ENCODE measurements around the gene MBD4. TPM values are rescaled to one million over a fixed set of nuclear protein-coding genes. Genes with fewer than 3 reads are reported as not detected.
A peak's percentile ranks its signal among the peaks of the same experiment; 100 is the strongest.

Gene MBD4
- total RNA-seq, 2 experiments from 2014 or later = 46.3 to 74.6 TPM

- no peaks in the 10 kb centered on the region for H3K4me1 ChIP-seq (ENCODE audit: insufficient read depth, low read length, poor library complexity, severe bottlenecking)
- H3K9me2 ChIP-seq (ENCODE audit: insufficient read depth, low read length) = no peaks in the 10 kb centered on the region
- no peaks in the 10 kb centered on the region for H3K79me2 ChIP-seq (ENCODE audit: insufficient read depth, low read depth, low read length)
- H3K9me3 ChIP-seq (ENCODE audit: low read length) = 0 out of 2 replicates have a peak, but pooled peaks cover 3% of the 10 kb centered on the region
- intact Hi-C loops (cut with micrococcal nuclease; ENCODE audit: unreplicated experiment) = loop anchor here (2.0 to 10.0 kb wide), 4 partner anchors 51 to 444 kb away; no protein-coding TSS in a partner anchor
- ChIA-PET CTCF (ENCODE audit: unreplicated experiment) (interaction anchor here (0.6 to 1.4 kb wide), 8 partner anchors 13 to 111 kb away, joined by 3 to 16 read pairs (median 3); no protein-coding TSS in a partner anchor), POLR2A (interaction anchor here (0.6 to 1.6 kb wide), 5 partner anchors 9 to 107 kb away, joined by 3 to 7 read pairs (median 4); no protein-coding TSS in a partner anchor)
- no peak overlapping the region for H3K4me2 ChIP-seq (ENCODE audit: low read length)
- TF ChIP-seq CTCF (conservative IDR thresholded peaks at IDR 0.05; ENCODE audit: low read length) (peak; percentile 93), EZH2phosphoT487 (IDR thresholded peaks at IDR 0.05; ENCODE audit: borderline replicate concordance, low read depth, low read length) (no peak)
- peaks cover 18% of the 10 kb centered on the region for H3K36me3 ChIP-seq (ENCODE audit: insufficient read depth, low read length)
- DNase-seq (ENCODE audit: low spot score) = peak; percentile 82
- no TSS peak for BruUV-seq (replicated peaks)
- H3K27ac ChIP-seq (ENCODE audit: low read depth, low read length, poor library complexity, severe bottlenecking) = no peak overlapping the region
- no peak overlapping the region for H3K4me3 ChIP-seq (ENCODE audit: low read depth, low read length, poor library complexity, severe bottlenecking)
- no peaks in the 10 kb centered on the region for H4K20me1 ChIP-seq (ENCODE audit: insufficient read depth, low read length)
- no peak overlapping the region for H2AFZ ChIP-seq (ENCODE audit: low read length)
Observed at GRCh38 chr3:129383292-129383860, 56.4 kb downstream of the MBD4 start.

GRCh38 chr3:129382366-129382765 is 57.4 kb downstream of the MBD4 start:
- CTCF ChIA-PET (ENCODE audit: unreplicated experiment) = interaction anchor here (0.6 kb wide), 1 partner anchor 17 kb away, joined by 3 read pairs; no protein-coding TSS in a partner anchor

More at GRCh38 chr3:129382366-129382765, 57.4 kb downstream of the MBD4 start:
- Histone ChIP-seq H3K4me3 (ENCODE audit: low read depth, low read length, poor library complexity, severe bottlenecking) (no peak overlapping the region), H3K27ac (ENCODE audit: low read depth, low read length, poor library complexity, severe bottlenecking) (no peak overlapping the region), H3K79me2 (ENCODE audit: insufficient read depth, low read depth, low read length) (no peaks in the 10 kb centered on the region), H2AFZ (ENCODE audit: low read length) (no peak overlapping the region), H3K36me3 (ENCODE audit: insufficient read depth, low read length) (peaks cover 7% of the 10 kb centered on the region), H3K4me2 (ENCODE audit: low read length) (no peak overlapping the region), H3K9me2 (ENCODE audit: insufficient read depth, low read length) (no peaks in the 10 kb centered on the region), H4K20me1 (ENCODE audit: insufficient read depth, low read length) (no peaks in the 10 kb centered on the region), H3K9me3 (ENCODE audit: low read length) (peaks cover 12% of the 10 kb centered on the region), H3K4me1 (ENCODE audit: insufficient read depth, low read length, poor library complexity, severe bottlenecking) (no peaks in the 10 kb centered on the region)
- no TSS peak for BruUV-seq (replicated peaks)
- TF ChIP-seq CTCF (conservative IDR thresholded peaks at IDR 0.05; ENCODE audit: low read length) (no peak), EZH2phosphoT487 (IDR thresholded peaks at IDR 0.05; ENCODE audit: borderline replicate concordance, low read depth, low read length) (no peak)
- intact Hi-C loops (cut with micrococcal nuclease; ENCODE audit: unreplicated experiment) = loop anchor here (2.0 to 10.0 kb wide), 4 partner anchors 52 to 445 kb away; no protein-coding TSS in a partner anchor
- DNase-seq (ENCODE audit: low spot score) = no peak
- POLR2A ChIA-PET = no interaction called here

Small RNA genes within 50 kb of the gene (small RNA-seq; reads per million reads assigned to genes)
- 4.8 reads per million, percentile 91 among the genes with 10 or more reads in this experiment for gene SNORA7B

Other genes starting within 250 kb of the MBD4 start
- gene COPG1, start 190.3 kb downstream of the MBD4 start, total RNA-seq (2014; rRNA removed; shearing (Covaris generic)) = 91.9 and 135 TPM in 2 replicates
- 174 and 182 TPM in 2 replicates for gene COPG1, start 190.3 kb downstream of the MBD4 start, total RNA-seq (2022)
- 90.6 and 104 TPM in 2 replicates for gene HMCES, start 161.1 kb downstream of the MBD4 start, total RNA-seq (2014; rRNA removed; shearing (Covaris generic))
- 287 and 320 TPM in 2 replicates for gene HMCES, start 161.1 kb downstream of the MBD4 start, total RNA-seq (2022)
- gene EFCAB12, start 11.3 kb downstream of the MBD4 start, total RNA-seq (2014; rRNA removed; shearing (Covaris generic)) = 0.36 and 1.1 TPM in 2 replicates
- 2.5 and 2.6 TPM in 2 replicates for gene EFCAB12, start 11.3 kb downstream of the MBD4 start, total RNA-seq (2022)
- gene IFT122, start 276 bp upstream of the MBD4 start, total RNA-seq (2014; rRNA removed; shearing (Covaris generic)) = 21.6 and 25.8 TPM in 2 replicates
- 37.0 and 48.1 TPM in 2 replicates for gene IFT122, start 276 bp upstream of the MBD4 start, total RNA-seq (2022)
- gene RHO, start 88.7 kb upstream of the MBD4 start, total RNA-seq (2014; rRNA removed; shearing (Covaris generic)) = not detected in 2 replicates
- gene RHO, start 88.7 kb upstream of the MBD4 start, total RNA-seq (2022) = not detected in 2 replicates
- gene H1-8, start 103.2 kb upstream of the MBD4 start, total RNA-seq (2014; rRNA removed; shearing (Covaris generic)) = not detected in 2 replicates
- not detected in 2 replicates for gene H1-8, start 103.2 kb upstream of the MBD4 start, total RNA-seq (2022)
- 6.0 and 6.8 TPM in 2 replicates for gene PLXND1, start 166.7 kb upstream of the MBD4 start, total RNA-seq (2014; rRNA removed; shearing (Covaris generic))
- 4.7 and 5.3 TPM in 2 replicates for gene PLXND1, start 166.7 kb upstream of the MBD4 start, total RNA-seq (2022)